Measurements from ENCODE around the gene UBASH3A.

Gene UBASH3A

GRCh38 chr21:42493109-42494060 lies 89.7 kb downstream of the UBASH3A start:
- DNase-seq: no peak

GRCh38 chr21:42495027-42495426 lies 91.3 kb downstream of the UBASH3A start:
- DNase-seq: no peak

DNA sequence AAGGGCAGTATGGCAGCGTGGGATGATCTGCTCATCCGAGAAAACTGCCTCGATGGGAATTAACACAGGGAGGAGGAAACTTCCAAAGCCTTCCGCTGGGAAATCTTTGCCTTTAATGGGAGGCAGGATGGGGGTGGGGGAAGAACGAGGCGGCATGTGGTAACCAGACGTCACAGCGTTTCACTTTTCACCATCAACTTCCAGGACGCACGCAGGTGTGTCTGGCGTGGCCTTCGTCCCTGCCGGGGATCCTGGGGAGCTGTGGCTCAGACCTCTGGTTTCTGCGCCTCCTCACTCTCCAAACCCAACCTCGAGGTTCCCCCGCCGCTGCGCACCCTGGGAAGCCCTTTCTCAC lies 92.0 kb downstream of the UBASH3A start:
- no peak for DNase-seq

DNA sequence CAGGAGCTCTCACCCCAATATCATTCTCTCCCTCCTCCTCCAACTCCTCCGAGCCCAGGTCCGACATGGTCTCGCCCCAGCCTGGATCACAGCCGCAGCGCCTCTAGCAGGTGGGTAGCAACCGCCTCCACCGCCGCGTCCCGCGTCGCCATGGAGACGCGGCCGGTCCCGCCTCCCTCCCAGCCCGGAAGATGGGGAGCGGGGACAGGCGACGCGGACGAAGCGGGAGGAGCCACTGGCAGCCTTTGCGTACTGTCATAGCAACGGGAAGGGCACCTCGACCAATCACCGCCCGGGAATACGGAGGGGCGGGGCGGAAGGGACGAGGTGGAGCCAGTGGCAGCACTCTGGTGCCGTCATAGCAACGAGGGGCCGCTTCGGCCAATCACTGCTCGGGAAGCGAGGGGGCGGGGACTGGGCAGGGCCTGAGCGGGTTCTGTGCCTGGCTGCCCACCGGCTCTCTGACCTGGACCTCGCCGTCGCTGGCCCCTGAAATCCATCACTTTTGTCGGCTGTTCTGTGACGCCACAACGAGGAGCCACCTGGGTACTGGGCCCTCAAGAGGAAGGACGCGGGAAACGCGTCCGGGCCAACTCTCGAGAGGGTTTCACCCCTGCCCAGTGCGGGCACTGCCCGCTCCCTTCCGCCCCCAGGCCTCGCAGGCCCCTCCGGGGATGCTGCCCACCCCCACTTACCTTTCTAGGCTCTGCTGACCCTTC lies 92.6 kb downstream of the UBASH3A start, which contains the start of gene RSPH1:
TSS of gene RSPH1 (minus strand) at position 105 of the 719 bp plus-strand sequence. CDS start at position 67, 38 bp downstream.
- DNase-seq: peak; percentile 95 to 100 (median 98)

DNA sequence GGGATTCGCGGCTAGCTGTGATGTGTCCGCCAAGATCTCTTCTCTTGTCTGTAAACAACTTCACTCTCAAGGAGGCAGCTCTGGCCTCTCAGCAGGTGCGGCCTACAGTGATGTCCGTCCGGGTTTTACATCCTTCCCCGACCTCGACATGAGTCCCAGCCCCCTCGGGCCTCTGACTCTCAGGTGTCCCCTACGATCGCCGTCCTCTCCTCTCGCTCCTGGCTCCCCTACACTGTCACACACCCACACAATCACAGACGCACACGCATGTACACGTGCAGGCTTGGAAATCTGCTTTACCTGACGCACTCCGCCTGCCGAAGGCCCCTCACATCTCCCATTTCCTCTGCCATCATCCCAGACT lies 93.1 kb downstream of the UBASH3A start:
- peak in 1 of 14 donors; percentile 78 for DNase-seq
